HG03439 (cell line): Measurements from ENCODE around the gene CAD.

Experiments used
- ATAC-seq: cut with Tn5 transposase; IDR thresholded peaks from one replicate; pipeline ENCODE4 v1.9.1; 2021; ENCODE audit warnings: mild to moderate bottlenecking, moderate library complexity; ENCODE audit not compliant: unreplicated experiment

Gene CAD

DNA sequence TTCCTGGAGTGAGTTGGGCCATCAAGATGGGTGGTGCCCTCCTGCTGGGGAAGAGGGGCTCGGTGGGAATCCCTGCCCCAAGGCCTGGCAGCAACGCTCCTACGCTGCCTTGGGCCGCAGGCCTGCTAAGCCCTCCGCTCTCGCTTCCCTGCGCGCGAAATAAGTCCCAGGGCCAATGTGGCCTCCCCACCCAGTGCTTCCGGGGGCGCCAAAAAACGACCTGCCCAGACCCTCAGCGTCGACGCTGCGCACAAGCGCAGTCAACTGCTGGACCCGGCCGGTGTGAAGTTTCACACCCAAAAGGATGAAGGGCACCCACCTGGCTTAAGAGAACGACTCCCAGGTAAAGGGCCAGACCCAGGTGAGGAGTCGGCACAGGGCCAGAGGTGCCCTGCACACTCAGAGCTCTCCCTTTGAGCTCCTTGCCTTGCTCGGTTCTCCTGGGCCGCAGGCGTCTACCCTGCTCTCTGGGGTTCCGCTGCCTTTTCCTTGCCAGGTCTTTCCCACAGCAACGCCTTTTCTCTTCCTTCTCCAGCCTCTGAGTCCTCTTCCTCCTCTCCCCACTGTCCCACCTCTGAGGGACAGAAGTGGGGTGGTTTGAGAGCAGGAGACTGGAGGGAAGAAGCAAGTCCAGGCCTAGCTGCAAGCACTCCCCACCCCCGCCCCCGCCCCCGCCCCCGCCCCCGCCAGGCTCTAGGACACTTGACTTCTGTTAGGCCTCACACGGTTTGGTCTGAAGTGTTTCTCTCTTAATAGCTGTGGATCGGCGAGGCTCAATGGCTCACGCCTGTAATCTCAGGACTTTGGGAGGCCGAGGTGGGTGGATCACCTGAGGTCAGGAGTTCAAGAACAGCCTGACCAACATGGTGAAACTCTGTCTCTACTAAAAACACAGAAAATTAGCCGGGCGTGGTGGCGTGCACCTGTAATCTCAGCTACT, 58.3 kb downstream of the CAD start, which contains the start of gene DNAJC5G:
TSS of gene DNAJC5G (plus strand) at position 223 of the 940 bp plus-strand sequence. CDS start 1,296 bp downstream, outside the sequence.
- no peak for ATAC-seq

DNA sequence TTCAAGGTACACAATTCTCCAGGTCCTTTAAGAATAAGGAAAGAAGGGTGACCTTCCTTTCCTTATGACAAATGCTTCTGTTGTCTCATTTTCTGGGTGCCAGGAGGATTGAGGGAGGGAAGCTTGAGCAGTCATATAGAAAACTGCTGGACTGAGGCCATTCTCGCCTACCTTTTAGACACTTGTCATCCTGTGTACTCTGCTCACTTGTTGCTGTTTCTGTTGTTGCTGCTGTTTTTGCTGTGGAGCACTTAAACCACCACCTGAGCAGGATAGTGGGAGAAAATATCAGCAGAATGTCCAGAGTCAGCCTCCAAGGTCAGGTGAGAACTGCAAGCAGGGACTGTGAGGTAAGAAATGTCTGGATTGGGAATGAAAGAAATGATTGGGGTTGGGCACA, 60.8 kb downstream of the CAD start:
- no peak for ATAC-seq

DNA sequence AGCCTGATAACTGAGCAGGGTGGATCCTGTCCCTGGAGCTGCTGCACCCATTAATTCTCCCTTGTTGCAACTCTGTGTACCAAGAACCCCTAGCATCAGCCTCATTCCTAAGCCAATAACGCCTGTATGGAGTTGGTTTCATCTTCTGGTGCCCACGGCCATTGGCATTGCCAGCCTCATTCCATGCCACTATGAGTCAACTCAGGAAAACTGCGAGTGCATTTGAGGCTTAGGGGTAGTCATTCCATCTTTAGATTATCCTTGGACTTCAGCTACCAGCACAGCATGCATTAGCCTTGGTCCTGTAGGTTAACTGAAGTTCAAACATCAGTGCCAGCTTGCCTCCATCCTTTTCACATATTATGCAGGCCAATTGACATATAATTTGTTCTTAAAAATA, 63.7 kb downstream of the CAD start:
- ATAC-seq = no peak

DNA sequence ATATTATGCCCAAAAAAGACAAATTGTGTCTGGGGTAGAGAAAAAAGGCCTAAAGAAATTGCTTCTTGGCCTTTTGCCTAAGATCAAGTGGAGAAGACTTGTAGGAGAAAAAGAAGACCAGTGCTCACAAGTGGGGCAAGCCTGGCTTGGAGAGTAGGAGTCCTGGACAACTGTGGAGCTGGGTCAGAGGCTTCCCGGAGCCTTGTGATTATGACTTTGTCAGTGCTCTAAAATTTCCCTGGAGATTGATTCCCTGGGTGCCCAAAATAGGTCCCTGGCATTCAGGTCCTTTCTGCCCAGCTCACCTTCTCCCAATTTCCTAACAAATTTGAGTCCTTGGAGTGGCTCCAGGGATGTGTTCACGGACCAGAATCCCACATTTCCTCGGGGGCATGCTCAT, 64.3 kb downstream of the CAD start:
- ATAC-seq = no peak

DNA sequence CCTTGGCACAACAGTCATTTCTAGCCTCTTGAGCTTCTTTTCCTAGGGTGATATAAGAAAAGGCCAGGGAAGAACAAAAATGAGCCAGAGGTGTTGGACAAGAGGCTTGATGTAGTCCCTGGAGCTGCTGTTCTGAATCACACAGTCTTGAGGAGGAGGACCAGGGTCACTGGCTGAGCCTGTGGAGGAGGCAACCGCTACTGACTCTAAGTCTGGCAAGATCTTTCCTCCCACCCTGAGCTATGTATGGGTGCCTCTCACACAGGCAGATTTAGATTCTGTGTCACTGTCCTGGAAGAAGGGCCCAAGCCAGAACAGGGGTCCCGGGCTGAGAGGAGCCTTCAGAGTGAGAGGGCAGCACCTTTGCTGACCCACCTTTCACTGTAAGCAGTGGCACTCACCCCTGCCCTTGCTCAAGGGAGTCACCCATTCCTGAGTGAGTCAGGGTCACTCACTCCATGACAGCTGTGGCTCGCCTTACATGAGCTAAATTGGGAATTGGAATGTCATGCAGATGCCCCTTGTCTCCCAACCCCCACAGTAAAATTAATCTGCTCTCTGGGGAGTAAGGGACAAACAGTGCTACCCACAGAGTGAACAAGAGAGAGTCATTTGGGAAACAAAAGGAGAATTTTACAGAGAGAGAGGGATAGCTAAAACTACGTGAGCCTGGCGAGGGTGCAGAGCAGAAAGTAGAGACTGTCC, 64.8 kb downstream of the CAD start, which contains the start of gene TRIM54:
TSS of gene TRIM54 (plus strand) at position 575 of the 705 bp plus-strand sequence. CDS start 303 bp downstream, outside the sequence.
- no peak for ATAC-seq

DNA sequence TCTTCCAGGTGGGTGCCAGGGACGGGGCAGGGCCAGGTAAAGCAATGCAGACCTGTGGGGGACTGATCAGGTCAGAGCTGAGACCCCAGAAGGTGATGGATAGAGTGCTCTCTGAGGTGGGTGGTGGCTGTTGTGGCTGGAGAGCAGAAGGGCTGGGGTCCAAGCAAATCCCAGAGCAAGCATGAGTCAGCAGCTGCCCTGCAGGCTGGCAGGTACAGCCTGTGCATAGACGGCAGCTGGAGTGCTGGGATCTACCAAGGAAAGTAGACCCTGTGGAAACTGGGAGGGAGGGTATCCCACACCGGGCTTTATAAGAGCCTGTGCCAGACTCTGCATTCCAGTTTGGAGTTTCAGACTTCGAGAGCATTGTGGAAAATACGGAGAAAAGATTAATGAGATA, 65.7 kb downstream of the CAD start:
- ATAC-seq = no peak

DNA sequence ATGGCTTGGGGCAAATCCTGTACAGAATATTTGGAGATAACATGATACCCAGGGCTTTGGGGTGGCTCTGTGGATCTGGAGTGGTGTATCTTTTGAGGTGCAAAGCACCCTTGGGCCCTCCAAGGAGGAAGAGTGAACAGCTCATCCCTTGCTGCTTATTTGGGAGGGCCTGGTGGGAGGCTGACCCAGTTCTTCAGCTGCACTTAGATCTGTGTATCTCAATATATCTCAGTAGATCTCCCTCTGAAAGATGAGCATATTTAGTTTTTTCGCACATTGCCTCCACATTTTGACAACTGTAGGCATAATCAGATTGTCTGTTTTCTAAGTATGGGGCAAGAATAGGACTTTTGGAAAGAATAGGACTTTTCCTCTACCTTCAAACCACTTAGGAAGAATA, 67.8 kb downstream of the CAD start:
- no peak for ATAC-seq

DNA sequence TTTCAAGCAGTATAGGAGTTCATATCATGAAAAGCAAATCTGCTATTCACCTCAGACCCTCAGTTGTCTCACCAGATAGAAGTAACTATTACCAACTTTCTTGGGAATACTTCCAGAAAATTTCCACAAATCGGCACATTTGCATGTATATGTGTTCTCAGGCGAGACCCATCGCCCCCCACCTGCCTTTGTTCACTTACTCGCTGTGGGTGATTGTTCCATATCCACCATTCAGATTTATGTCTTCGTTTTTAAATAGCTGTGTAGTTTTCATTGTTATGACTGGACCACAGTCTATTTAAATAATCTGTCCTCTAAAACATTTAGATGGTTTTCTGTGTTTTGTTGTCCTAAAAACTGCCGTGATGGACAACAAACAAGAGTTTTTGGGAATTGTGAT, 68.3 kb downstream of the CAD start:
- ATAC-seq = no peak

DNA sequence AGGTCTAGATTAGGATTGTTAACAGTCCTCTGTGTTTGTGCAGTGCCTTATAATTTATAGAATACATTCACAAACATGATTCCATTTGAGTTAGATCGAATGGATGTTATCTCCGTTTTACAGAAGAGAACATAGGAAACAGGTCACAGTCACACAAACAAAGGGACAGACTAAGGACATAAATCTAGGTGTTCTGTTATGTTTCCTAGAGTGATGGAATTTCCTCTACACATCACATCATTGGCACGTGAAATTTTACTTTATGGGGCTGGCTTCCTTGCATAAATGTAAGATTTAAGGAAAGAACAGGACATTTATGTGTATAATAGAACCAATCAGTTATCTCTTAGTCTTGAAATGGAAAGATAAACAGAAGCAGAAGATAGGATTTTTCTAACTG, 71.4 kb downstream of the CAD start:
- no peak for ATAC-seq

DNA sequence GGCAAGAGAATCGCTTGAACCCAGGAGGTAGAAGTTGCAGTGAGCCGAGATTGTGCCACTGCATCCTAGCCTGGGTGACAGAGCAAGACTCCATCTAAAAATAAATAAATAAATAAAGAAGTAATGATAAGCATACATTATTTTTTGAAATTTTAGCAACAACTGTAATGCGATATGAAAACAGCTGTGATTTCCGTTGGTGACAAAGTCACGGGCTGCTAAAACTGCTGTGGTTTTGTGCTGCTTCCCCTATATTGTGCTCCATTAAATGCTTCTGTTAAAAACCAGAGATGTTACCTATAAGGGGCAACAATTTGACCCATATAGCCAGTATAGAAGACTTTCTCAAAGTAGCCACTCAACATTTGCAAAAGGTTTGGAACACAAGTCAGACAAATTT, 73.4 kb downstream of the CAD start:
- no peak for ATAC-seq

DNA sequence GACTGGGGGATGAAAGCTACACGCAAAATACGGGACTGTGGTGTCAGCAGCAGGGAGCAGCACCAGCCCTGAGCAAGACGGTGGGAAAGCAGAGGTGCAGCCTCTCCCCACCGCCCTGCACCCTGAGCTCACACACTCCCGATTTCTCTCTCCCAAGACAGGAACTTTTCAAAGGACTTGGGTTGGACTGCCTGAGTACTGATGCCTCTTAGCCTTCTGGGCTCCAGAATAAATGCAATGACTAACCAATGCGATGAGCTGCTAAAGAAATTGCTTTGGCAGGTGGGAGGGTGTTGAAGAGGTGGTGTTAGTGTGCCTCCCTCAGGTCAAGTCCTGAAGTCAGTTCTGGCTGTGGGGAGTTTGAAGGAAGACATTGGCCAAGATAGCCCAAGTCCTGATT, 74.7 kb downstream of the CAD start:
- ATAC-seq = no peak
